Ovary (tissue), 9 donors: ENCODE results near the gene CRMP1. TPM values are rescaled to one million over a fixed set of nuclear protein-coding genes. Genes with fewer than 3 reads are reported as not detected.

Source experiments
- DNase-seq, 5 donors: peaks; one replicate each; pipeline ENCODE4 v3.0.0-alpha.2; 2019 to 2020
- H3K27ac ChIP-seq, 2 donors: fragments of 200-600 bp; one replicate each; pipeline versions ENCODE4 v1.5.1 to v1.8.0; 2019 to 2022
- H3K27me3 ChIP-seq: fragments of 200-600 bp; one replicate; pipeline ENCODE4 v1.8.0; 2022
- H3K36me3 ChIP-seq: fragments of 200-600 bp; sonication (generic); one replicate; pipeline ENCODE4 v1.5.1; 2019
- H3K4me1 ChIP-seq: one replicate; pipeline ENCODE4 v1.8.1; 2013; ENCODE audit warnings: mild to moderate bottlenecking, moderate library complexity; ENCODE audit not compliant: insufficient read depth
- H3K4me3 ChIP-seq: fragments of 200-600 bp; sonication (generic); one replicate; pipeline ENCODE4 v1.5.1; 2017
- H3K9me3 ChIP-seq, 2 donors: fragments of 200-600 bp in 1 of 2; sonication (generic) in 1 of 2; one replicate each; pipeline versions ENCODE4 v1.5.1 to v1.8.1; 2013 to 2019; ENCODE audit warnings: mild to moderate bottlenecking in 1 of 2, moderate library complexity in 1 of 2
- CTCF ChIP-seq, 3 donors: fragments of 450-650 bp in 2 of 3; fragments of 200-600 bp in 1 of 3; IDR thresholded peaks; one replicate each; pipeline versions ENCODE4 v1.5.1 to v1.8.0; 2016 to 2022; ENCODE audit warnings: antibody characterized with exemption in 3 of 3, mild to moderate bottlenecking in 1 of 3
- EP300 ChIP-seq: sonication (generic); formaldehyde crosslinking; IDR thresholded peaks from one replicate; pipeline ENCODE4 v1.6.1; 2017; ENCODE audit warnings: antibody characterized with exemption
- POLR2A ChIP-seq: fragments of 450-650 bp; IDR thresholded peaks from one replicate; pipeline ENCODE4 v1.6.1; 2017; ENCODE audit warnings: antibody characterized with exemption, mild to moderate bottlenecking, moderate library complexity
- whole genome bisulfite sequencing, 3 donors: extraction: QIAGEN DNeasy Blood & Tissue Kit in 1 of 3; methylation state at CpG; one replicate each; pipeline versions ENCODE4 v1.1.5 to v1.1.7; 2013 to 2017; 5-methylcytosine and 5-hydroxymethylcytosine counted together
- intact Hi-C, 4 donors: fragments of 100-400 bp; cut with DNase I; formaldehyde crosslinking; loops; one replicate each; pipeline versions ENCODE4 v1.11.0 to v1.15.1; 2022 to 2023
- polyA plus RNA-seq, 2 donors: library from polyadenylated mRNA; stranded (reverse); fragments of 200-250 nt in 1 of 2; fragments of 350-450 nt in 1 of 2; fragmentation: Illumina TruSeq in 1 of 2; extraction: RNeasy Lipid Tissue Mini Kit (QIAGEN cat#74804) in 1 of 2; gene quantifications; one replicate each; pipeline ENCODE4 v1.2.3, GENCODE V29; 2013 to 2014
- total RNA-seq, 7 donors: library from RNA; depleted of rRNA in 2 of 7; stranded (reverse); fragments of >200 nt in 2 of 7; fragmentation: NEBNext Ultra II Directional in 3 of 7; extraction: Animal tissue kit (Norgen Biotek cat#: 25700) in 3 of 7; gene quantifications; one replicate each; pipeline versions ENCODE4 v1.1.0 to v1.2.4, GENCODE V29; 2016 to 2023
- donor health status: DM: no; HTN: no; CAD: no; lungs with moderate emphysema.
- donor health status: DM: no; HTN: no; CAD: no.
- donor health status: Bipolar disorder and iron deficiency.
- donor health status: DM: yes; HTN: yes; CAD: no.
- donor health status: DM: no; HTN: no; CAD: no.
- donor health status: DM: yes; HTN: yes; CAD: no.

The CRMP1 gene
- total and polyA plus RNA-seq, 9 donors: 1.2 to 5.5 (median 4.2) TPM

- no peaks in the 10 kb centered on the region for H3K27me3 ChIP-seq
- no peaks in the 10 kb centered on the region for H3K36me3 ChIP-seq
These were observed 37.6 kb upstream of the CRMP1 start for GRCh38 chr4:5930456-5930855.

GRCh38 chr4:5928844-5929420 is 36.0 kb upstream of the CRMP1 start:
- H3K27me3 ChIP-seq: no peaks in the 10 kb centered on the region
- H3K4me3 ChIP-seq: no peak overlapping the region
- 27 to 67% (median 43%) methylated on average over 8 of the region's 8 CpGs for WGBS, 3 donors
- H3K4me1 ChIP-seq: no peaks in the 10 kb centered on the region
- no peak overlapping the region for H3K27ac ChIP-seq
- H3K9me3 ChIP-seq: no peaks in the 10 kb centered on the region
- no peak for TF ChIP-seq POLR2A
- TF ChIP-seq CTCF (IDR thresholded peaks at IDR 0.05): no peak
- no peak for TF ChIP-seq EP300
- intact Hi-C loops: no loop called here
- no peaks in the 10 kb centered on the region for H3K36me3 ChIP-seq
- no peak for DNase-seq

More at GRCh38 chr4:5930456-5930855, 37.6 kb upstream of the CRMP1 start:
- no peaks in the 10 kb centered on the region for H3K9me3 ChIP-seq
- H3K27ac ChIP-seq: no peak overlapping the region
- 84 to 87% (median 85%) methylated on average over 8 of the region's 8 CpGs for WGBS, 3 donors
- no peak for DNase-seq
- H3K4me3 ChIP-seq: no peak overlapping the region
- H3K4me1 ChIP-seq: no peaks in the 10 kb centered on the region
- intact Hi-C loops: no loop called here
- TF ChIP-seq EP300: no peak
- TF ChIP-seq CTCF (IDR thresholded peaks at IDR 0.05): no peak
- TF ChIP-seq POLR2A: no peak

GRCh38 chr4:5928274-5928673 is 35.4 kb upstream of the CRMP1 start:
- H3K4me3 ChIP-seq: no peak overlapping the region
- DNase-seq: no peak
- no peaks in the 10 kb centered on the region for H3K36me3 ChIP-seq
- intact Hi-C loops: no loop called here
- H3K27ac ChIP-seq: no peak overlapping the region
- no peaks in the 10 kb centered on the region for H3K4me1 ChIP-seq
- TF ChIP-seq EP300 (no peak), CTCF (IDR thresholded peaks at IDR 0.05) (no peak), POLR2A (no peak)
- WGBS, 3 donors: 51 to 62% (median 56%) methylated on average over 8 of the region's 8 CpGs
- no peaks in the 10 kb centered on the region for H3K9me3 ChIP-seq
- no peaks in the 10 kb centered on the region for H3K27me3 ChIP-seq

GRCh38 chr4:5927747-5928146 is 34.9 kb upstream of the CRMP1 start:
- 81 to 93% (median 81%) methylated on average over 4 of the region's 4 CpGs for WGBS, 3 donors
- Histone ChIP-seq H3K27ac (no peak overlapping the region), H3K9me3 (no peaks in the 10 kb centered on the region), H3K27me3 (no peaks in the 10 kb centered on the region), H3K36me3 (no peaks in the 10 kb centered on the region), H3K4me1 (no peaks in the 10 kb centered on the region), H3K4me3 (no peak overlapping the region)
- TF ChIP-seq POLR2A: no peak
- no peak for TF ChIP-seq EP300
- TF ChIP-seq CTCF (IDR thresholded peaks at IDR 0.05): no peak
- no peak for DNase-seq
- intact Hi-C loops: no loop called here
